Measurements from ENCODE around the gene PLEKHH2. TPM values are rescaled to one million over a fixed set of nuclear protein-coding genes. Genes with fewer than 3 reads are reported as not detected.
"Not testable (repeated sequence)": the region's sequence is repeated elsewhere in the genome, so short reads cannot be mapped to it uniquely, and the experiment has no call there.

The PLEKHH2 gene
- total RNA-seq, 4 donors from 2014 or later, result 3.3 to 158 (median 22.6) TPM

- H3K4me3 ChIP-seq, result no peak overlapping the region
- TF ChIP-seq, protein P1, sequence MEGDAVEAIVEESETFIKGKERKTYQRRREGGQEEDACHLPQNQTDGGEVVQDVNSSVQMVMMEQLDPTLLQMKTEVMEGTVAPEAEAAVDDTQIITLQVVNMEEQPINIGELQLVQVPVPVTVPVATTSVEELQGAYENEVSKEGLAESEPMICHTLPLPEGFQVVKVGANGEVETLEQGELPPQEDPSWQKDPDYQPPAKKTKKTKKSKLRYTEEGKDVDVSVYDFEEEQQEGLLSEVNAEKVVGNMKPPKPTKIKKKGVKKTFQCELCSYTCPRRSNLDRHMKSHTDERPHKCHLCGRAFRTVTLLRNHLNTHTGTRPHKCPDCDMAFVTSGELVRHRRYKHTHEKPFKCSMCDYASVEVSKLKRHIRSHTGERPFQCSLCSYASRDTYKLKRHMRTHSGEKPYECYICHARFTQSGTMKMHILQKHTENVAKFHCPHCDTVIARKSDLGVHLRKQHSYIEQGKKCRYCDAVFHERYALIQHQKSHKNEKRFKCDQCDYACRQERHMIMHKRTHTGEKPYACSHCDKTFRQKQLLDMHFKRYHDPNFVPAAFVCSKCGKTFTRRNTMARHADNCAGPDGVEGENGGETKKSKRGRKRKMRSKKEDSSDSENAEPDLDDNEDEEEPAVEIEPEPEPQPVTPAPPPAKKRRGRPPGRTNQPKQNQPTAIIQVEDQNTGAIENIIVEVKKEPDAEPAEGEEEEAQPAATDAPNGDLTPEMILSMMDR (IDR thresholded peaks at IDR 0.05), result no peak
- no peak for TF ChIP-seq POLR2A (IDR thresholded peaks at IDR 0.05)
- H3K27me3 ChIP-seq, result no peaks in the 10 kb centered on the region
- no peak overlapping the region for H3K27ac ChIP-seq
- no peaks in the 10 kb centered on the region for H3K36me3 ChIP-seq
- H3K4me1 ChIP-seq, result peaks cover 0 to 11% (median 0%) of the 10 kb centered on the region in 4 donors
- no peak for DNase-seq
- H3K9me3 ChIP-seq, result no peaks in the 10 kb centered on the region
These were observed 5.3 kb upstream of the PLEKHH2 start for GRCh38 chr2:43631618-43632317.

DNA sequence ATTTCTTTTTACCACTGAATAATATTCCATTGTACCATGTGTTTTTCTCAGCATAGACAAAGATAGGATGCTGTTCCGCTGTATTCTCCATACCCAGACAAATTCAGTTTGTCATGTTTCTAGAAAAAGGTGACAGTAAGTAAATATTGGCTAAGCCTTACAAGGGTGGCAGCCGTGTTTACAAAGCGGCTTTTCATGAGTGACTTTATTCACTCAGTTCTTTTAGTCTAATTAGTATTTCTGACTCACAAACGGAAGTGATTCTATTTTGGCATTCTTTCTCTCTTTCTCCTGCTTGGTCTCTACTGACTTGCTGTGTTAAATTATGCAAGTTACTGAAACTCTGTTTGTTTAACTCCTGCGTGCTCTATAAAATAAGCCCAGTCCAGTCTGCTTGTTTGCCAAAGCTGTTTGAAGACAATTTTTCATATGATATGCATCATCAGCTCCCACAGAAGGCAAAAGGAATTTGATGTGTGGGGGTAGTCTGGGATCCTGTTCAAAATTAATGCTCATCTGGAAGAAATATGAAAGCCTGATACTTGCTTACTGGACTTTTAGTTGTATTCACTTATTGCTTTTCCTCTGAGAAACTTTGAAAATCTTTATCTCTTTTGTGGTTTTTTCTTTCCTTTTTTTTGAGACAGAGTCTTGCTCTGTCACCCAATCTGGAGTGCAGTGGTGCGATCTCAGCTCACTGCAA is 2.3 kb upstream of the PLEKHH2 start:
- Histone ChIP-seq H3K27me3 (no peaks in the 10 kb centered on the region), H3K9me3 (no peaks in the 10 kb centered on the region), H3K4me3 (no peak overlapping the region), H3K4me1 (peaks cover 0 to 18% (median 0%) of the 10 kb centered on the region in 4 donors), H3K27ac (no peak overlapping the region), H3K36me3 (no peaks in the 10 kb centered on the region)
- TF ChIP-seq, protein P1 (IDR thresholded peaks at IDR 0.05), result no peak
- TF ChIP-seq POLR2A (IDR thresholded peaks at IDR 0.05), result no peak
- DNase-seq, result no peak

DNA sequence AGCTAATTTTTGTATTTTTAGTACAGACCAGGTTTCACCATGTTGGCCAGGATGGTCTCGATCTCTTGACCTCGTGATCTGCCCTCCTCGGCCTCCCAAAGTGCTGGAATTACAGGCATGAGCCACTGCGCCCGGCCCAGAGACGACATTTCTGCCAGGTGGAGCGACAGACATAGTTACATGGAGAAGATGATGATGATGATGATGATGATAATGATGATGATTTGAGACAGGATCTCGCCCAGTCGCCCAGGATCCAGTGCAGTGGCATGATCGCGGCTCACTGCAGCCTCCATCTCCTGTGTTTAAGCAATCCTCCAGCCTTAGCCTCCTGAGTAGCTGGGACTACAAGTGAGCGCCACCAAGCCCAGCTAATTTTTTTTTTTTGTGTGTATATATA is 907 bp upstream of the PLEKHH2 start:
- not testable (repeated sequence) for H3K9me3 ChIP-seq, DNase-seq, H3K27me3 ChIP-seq, H3K36me3 ChIP-seq, H3K4me3 ChIP-seq, H3K27ac ChIP-seq
- H3K4me1 ChIP-seq, result peaks cover 0 to 18% (median 0%) of the 10 kb centered on the region in 4 donors

DNA sequence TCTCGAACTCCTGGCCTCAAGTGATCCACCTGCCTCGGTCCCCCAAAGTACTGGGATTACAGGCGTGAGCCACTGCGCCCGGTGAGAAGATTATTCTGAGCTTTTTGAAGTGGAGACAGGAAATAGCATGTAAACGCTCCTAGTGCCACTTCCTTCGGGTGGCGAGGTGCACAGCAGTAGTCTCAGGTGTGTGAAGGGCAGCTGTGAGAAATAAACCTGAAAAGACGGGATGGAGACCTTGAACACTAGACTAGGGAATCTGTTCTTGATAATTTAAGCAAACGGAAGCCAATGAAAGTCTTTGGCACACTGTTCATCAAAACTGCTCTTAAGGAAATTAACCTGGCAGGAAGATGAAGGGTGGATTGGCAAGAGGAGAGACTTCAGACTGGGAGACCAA is 439 bp upstream of the PLEKHH2 start:
- TF ChIP-seq, protein P1 (IDR thresholded peaks at IDR 0.05), result no peak
- no peak for TF ChIP-seq POLR2A (IDR thresholded peaks at IDR 0.05)
- Histone ChIP-seq H3K4me3 (peak overlapping the region; percentile 63 to 73 (median 65)), H3K27ac (peak overlapping the region in 1 of 4 donors; percentile 38)

GRCh38 chr2:43642363-43642762 is 5.3 kb downstream of the PLEKHH2 start:
- H3K9me3 ChIP-seq, result no peaks in the 10 kb centered on the region
- no peaks in the 10 kb centered on the region for H3K36me3 ChIP-seq
- TF ChIP-seq, protein P1 (IDR thresholded peaks at IDR 0.05), result no peak
- TF ChIP-seq POLR2A (IDR thresholded peaks at IDR 0.05), result no peak
- peaks cover 0 to 4% (median 0%) of the 10 kb centered on the region in 4 donors for H3K4me1 ChIP-seq
- no peak for DNase-seq
- H3K27me3 ChIP-seq, result no peaks in the 10 kb centered on the region
- no peak overlapping the region for H3K4me3 ChIP-seq
- no peak overlapping the region for H3K27ac ChIP-seq

More for the DNA sequence above, 439 bp upstream of the PLEKHH2 start:
- Histone ChIP-seq H3K27me3 (no peaks in the 10 kb centered on the region), H3K4me1 (peaks cover 0 to 18% (median 0%) of the 10 kb centered on the region in 4 donors), H3K36me3 (no peaks in the 10 kb centered on the region), H3K9me3 (no peaks in the 10 kb centered on the region)
- DNase-seq, result peak in 1 of 3 donors; percentile 47

GRCh38 chr2:43643680-43644079 is 6.6 kb downstream of the PLEKHH2 start:
- no peak for DNase-seq
- H3K27ac ChIP-seq, result no peak overlapping the region
- no peak overlapping the region for H3K4me3 ChIP-seq
- no peaks in the 10 kb centered on the region for H3K27me3 ChIP-seq
- H3K4me1 ChIP-seq, result no peaks in the 10 kb centered on the region
- no peaks in the 10 kb centered on the region for H3K36me3 ChIP-seq
- no peak for TF ChIP-seq POLR2A (IDR thresholded peaks at IDR 0.05)
- TF ChIP-seq, protein P1 (IDR thresholded peaks at IDR 0.05), result no peak
- H3K9me3 ChIP-seq, result no peaks in the 10 kb centered on the region

Data from Peyer's patch (tissue), 4 donors.